Loucy (cell line): ENCODE data around the gene FOXRED1.
"Not testable (repeated sequence)": the region's sequence is repeated elsewhere in the genome, so short reads cannot be mapped to it uniquely, and the experiment has no call there.

ENCODE experiments used
- H2AFZ ChIP-seq: fragments of 200-600 bp; sonication (generic); 2 replicates; pipeline ENCODE4 v1.6.0; 2016; ENCODE audit warnings: antibody characterized with exemption, mild to moderate bottlenecking, low read length, moderate library complexity
- H3F3A ChIP-seq: fragments of 200-600 bp; 2 replicates; pipeline ENCODE4 v1.6.0; 2016; ENCODE audit warnings: antibody characterized with exemption, low read depth, mild to moderate bottlenecking
- H3K27me3 ChIP-seq: fragments of 200-600 bp; sonication (generic); 2 replicates; pipeline ENCODE4 v1.6.1; 2014; ENCODE audit warnings: low read length, mild to moderate bottlenecking; ENCODE audit not compliant: insufficient read depth, poor library complexity, severe bottlenecking
- H3K36me3 ChIP-seq: fragments of 200-600 bp; sonication (generic); 2 replicates; pipeline ENCODE4 v1.6.1; 2016; ENCODE audit warnings: low read length; ENCODE audit not compliant: insufficient read depth
- H3K4me1 ChIP-seq: fragments of 200-600 bp; sonication (generic); 2 replicates; pipeline ENCODE4 v1.5.1; 2014; ENCODE audit warnings: low read length, mild to moderate bottlenecking; ENCODE audit not compliant: insufficient read depth, poor library complexity, severe bottlenecking
- H3K4me2 ChIP-seq: fragments of 200-600 bp; sonication (generic); 2 replicates; pipeline ENCODE4 v1.6.0; 2014; ENCODE audit warnings: antibody characterized with exemption, low read length, low read depth, mild to moderate bottlenecking; ENCODE audit not compliant: poor library complexity, severe bottlenecking
- H3K4me3 ChIP-seq: fragments of 200-600 bp; sonication (generic); 2 replicates; pipeline ENCODE4 v1.5.1; 2014; ENCODE audit warnings: low read length, mild to moderate bottlenecking, mixed read lengths; ENCODE audit not compliant: poor library complexity, severe bottlenecking
- H3K79me2 ChIP-seq: fragments of 200-600 bp; sonication (generic); 2 replicates; pipeline ENCODE4 v1.6.1; 2014; ENCODE audit warnings: low read length; ENCODE audit not compliant: insufficient read depth
- H3K9ac ChIP-seq: fragments of 200-600 bp; sonication (generic); 2 replicates; pipeline ENCODE4 v1.6.0; 2014; ENCODE audit warnings: mild to moderate bottlenecking, low read depth, low read length, moderate library complexity; ENCODE audit not compliant: poor library complexity, severe bottlenecking
- H3K9me2 ChIP-seq: fragments of 200-600 bp; sonication (generic); replicated peaks from 2 replicates; pipeline ENCODE4 v1.6.1; 2016; ENCODE audit warnings: low read depth, low read length, mixed read lengths
- H3K9me3 ChIP-seq: fragments of 200-600 bp; sonication (generic); 2 replicates; pipeline ENCODE4 v1.6.1; 2014; ENCODE audit warnings: mild to moderate bottlenecking, antibody characterized with exemption, low read length, low read depth; ENCODE audit not compliant: insufficient read depth
- H4K20me1 ChIP-seq: fragments of 200-600 bp; sonication (generic); 2 replicates; pipeline ENCODE4 v1.6.0; 2014; ENCODE audit warnings: antibody characterized with exemption, low read length, mild to moderate bottlenecking; ENCODE audit not compliant: insufficient read depth, poor library complexity, severe bottlenecking
- CTCF ChIP-seq: fragments of 200-600 bp; sonication (generic); conservative IDR thresholded peaks from 2 replicates; pipeline ENCODE4 v1.5.1; 2014; ENCODE audit warnings: mild to moderate bottlenecking, antibody characterized with exemption, low read length
- EZH2phosphoT487 ChIP-seq: fragments of 200-600 bp; IDR thresholded peaks from 2 replicates; pipeline ENCODE4 v1.6.1; 2018; ENCODE audit warnings: antibody characterized with exemption, mild to moderate bottlenecking, moderate library complexity, borderline replicate concordance

FOXRED1 gene

GRCh38 chr11:126307706-126308105 is 38.8 kb downstream of the FOXRED1 start:
- Histone ChIP-seq H3K9ac (peak overlapping the region; percentile 35), H2AFZ (no peak overlapping the region), H3K79me2 (peaks cover 51% of the 10 kb centered on the region), H3K27me3 (no peaks in the 10 kb centered on the region), H3K9me3 (no peaks in the 10 kb centered on the region), H3K4me2 (peak overlapping the region; percentile 68), H3K4me3 (peak overlapping the region; percentile 50), H3K9me2 (no peaks in the 10 kb centered on the region), H3F3A (no peaks in the 10 kb centered on the region), H3K36me3 (no peaks in the 10 kb centered on the region), H3K4me1 (peaks cover 49% of the 10 kb centered on the region), H4K20me1 (no peaks in the 10 kb centered on the region)
- TF ChIP-seq CTCF: peak; percentile 71
- no peak for TF ChIP-seq EZH2phosphoT487

GRCh38 chr11:126308271-126308671 is 39.3 kb downstream of the FOXRED1 start:
- H3K4me2 ChIP-seq: peak overlapping the region; percentile 68

GRCh38 chr11:126308771-126309170 is 39.8 kb downstream of the FOXRED1 start:
- H3F3A ChIP-seq, H3K36me3 ChIP-seq, H2AFZ ChIP-seq, H3K27me3 ChIP-seq, H3K9me3 ChIP-seq, H3K9ac ChIP-seq, H3K4me2 ChIP-seq, H4K20me1 ChIP-seq, H3K4me3 ChIP-seq, H3K9me2 ChIP-seq: not testable (repeated sequence)
- Histone ChIP-seq H3K79me2 (peaks cover 51% of the 10 kb centered on the region), H3K4me1 (peaks cover 48% of the 10 kb centered on the region)

More at GRCh38 chr11:126308271-126308671, 39.3 kb downstream of the FOXRED1 start:
- TF ChIP-seq EZH2phosphoT487: no peak
- no peak for TF ChIP-seq CTCF
- Histone ChIP-seq H3K27me3 (no peaks in the 10 kb centered on the region), H4K20me1 (no peaks in the 10 kb centered on the region), H3K4me1 (peaks cover 49% of the 10 kb centered on the region), H3K9ac (peak overlapping the region; percentile 35), H3F3A (no peaks in the 10 kb centered on the region), H3K4me3 (peak overlapping the region; percentile 50), H2AFZ (no peak overlapping the region), H3K36me3 (no peaks in the 10 kb centered on the region), H3K9me3 (no peaks in the 10 kb centered on the region), H3K79me2 (peaks cover 50% of the 10 kb centered on the region), H3K9me2 (no peaks in the 10 kb centered on the region)

- no peaks in the 10 kb centered on the region for H3F3A ChIP-seq
- H3K36me3 ChIP-seq: no peaks in the 10 kb centered on the region
Measured at GRCh38 chr11:126310200-126310991, 41.4 kb downstream of the FOXRED1 start.

More at GRCh38 chr11:126310200-126310991, 41.4 kb downstream of the FOXRED1 start:
- Histone ChIP-seq H3K79me2 (peaks cover 50% of the 10 kb centered on the region), H3K4me3 (peak overlapping the region; percentile 26), H3K9me3 (no peaks in the 10 kb centered on the region), H3K27me3 (no peaks in the 10 kb centered on the region), H4K20me1 (no peaks in the 10 kb centered on the region), H3K4me2 (peak overlapping the region; percentile 33), H2AFZ (no peak overlapping the region), H3K4me1 (peaks cover 43% of the 10 kb centered on the region), H3K9me2 (no peaks in the 10 kb centered on the region), H3K9ac (peak overlapping the region; percentile 28)
- TF ChIP-seq EZH2phosphoT487: no peak
- TF ChIP-seq CTCF: peak; percentile 98
